ENCODE results near the gene KIAA1671.

The KIAA1671 gene

DNA sequence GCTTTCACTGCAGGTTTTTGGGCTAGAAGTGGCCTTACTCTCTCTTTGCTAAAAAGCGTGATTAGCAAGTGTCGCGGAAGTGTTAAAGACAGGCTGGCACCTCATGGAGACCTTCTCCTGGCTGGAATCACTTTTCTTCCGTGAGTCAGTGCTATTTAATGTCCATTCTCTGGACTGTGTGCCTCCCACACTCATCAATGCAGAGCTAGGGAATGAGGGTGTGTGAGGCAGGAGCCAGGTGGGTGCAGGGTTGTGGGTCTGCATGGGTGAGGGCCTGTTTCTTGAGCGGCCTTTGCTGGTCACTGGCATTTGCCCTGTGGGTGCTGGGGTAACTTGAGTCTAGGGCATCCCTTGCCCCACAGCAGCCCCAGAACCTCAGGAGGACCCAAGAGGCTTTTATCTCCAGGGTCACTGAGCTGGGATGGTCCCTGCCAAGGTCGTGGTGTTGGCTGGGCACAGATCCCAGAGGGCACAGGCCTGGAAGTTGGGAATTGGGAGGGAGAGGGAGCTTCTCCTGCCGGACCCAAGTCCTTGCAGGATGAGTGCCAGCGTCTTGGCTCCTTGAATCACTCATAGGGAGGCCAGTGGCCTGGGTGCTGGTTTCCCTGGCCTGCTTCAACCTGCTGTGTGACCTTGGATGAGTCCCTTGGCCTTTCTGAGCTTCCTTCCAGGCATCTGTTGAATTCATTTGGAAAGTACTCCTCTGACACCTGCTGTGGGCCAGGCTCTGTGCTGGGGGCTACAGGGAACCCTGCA is 30.0 kb downstream of the KIAA1671 start:
- no peak for DNase-seq

DNA sequence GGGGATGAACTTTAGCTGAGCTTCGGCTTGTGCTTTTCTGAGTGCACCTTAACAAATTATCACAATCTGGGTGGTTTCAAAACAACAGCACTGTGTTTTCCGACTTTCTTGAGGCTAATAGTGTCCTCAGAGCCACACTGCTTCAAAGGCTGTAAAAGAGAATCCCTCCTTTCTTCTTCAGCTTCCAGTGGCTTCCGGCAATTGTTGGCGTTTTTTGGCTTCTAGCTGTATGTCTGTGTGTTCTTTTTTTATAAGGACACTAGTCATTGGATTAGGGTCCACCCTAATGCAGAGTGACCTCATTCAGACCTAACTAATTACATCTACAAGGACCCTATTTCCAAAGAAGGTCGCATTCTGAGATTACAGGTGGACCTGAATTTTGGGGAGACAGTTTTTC is 30.6 kb downstream of the KIAA1671 start:
- DNase-seq = no peak

DNA sequence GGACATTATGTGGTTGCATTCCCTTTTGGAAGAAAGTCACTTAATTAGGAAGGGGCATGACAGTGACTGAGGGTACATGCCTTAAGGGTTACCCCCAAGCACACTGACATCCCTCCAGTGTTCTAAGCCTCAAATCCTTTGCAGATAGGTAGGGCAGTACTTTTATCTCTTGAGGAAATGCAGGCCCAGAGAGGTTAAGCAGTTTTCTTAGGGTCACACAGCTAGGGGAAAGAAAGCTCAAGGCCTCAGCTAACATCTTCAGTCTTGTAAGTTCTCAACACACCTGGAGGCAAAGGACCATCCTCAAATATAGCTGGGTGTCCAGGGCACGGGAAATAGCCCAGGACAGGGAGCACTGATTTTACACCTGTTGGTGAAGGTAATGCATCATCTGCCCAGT is 31.6 kb downstream of the KIAA1671 start:
- DNase-seq = no peak

DNA sequence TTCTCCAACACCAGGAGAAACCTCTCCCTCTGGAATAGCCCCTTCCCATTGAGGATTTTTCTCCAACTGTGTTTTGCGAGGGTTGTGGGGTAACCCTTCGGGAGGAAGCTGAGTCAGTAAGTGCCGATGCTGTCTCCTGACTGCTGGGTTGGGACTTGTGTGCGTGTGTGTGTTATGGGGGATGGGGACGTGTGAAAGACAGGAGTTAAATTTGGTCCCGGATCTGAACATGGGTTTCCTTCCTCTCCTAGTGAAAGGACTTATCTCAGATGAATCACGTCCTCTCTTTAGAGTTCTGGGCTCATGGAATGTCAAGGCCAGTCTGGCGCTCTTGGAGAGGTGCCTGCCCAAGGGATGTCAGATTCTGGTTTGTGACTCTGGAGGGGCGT is 33.3 kb downstream of the KIAA1671 start:
- DNase-seq = no peak

DNA sequence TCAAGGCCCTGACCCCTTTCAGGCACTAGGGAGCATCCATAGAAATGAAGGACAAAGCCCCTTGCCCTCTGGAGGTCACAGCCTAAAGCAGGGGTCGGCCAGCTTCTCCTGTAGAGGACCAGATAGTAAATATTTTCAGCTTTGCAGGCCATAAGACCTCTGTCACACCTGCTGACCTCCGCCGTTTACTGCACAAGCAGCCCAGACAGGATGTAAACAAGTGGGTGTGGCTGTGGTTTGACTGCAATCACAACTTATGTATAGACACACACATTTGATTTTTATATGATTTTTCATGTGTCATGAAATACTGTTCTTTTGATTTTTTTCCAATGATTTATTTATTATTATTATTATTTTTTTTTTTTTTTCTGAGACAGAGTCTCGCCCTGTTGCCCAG is 34.3 kb downstream of the KIAA1671 start:
- DNase-seq = no peak

DNA sequence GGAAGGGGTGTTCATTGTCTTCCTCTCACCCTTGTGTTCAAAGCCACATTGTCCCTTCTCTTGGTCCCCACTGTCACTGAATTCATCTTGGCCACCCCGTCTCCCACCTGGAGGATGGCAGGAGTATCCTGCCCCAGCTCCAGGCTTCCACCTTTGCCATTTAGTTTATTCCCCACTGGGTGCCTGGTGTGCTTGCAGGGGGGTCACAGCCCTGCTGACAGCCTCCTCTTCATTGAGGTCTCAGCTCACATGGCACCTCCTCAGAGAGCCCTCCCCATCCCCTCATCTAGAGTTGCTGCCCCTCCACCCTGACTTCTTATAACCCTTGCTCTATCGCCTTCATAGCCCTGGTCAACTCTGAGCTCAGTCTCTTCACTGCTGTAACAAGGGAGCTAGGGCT is 36.6 kb downstream of the KIAA1671 start:
- DNase-seq = no peak

DNA sequence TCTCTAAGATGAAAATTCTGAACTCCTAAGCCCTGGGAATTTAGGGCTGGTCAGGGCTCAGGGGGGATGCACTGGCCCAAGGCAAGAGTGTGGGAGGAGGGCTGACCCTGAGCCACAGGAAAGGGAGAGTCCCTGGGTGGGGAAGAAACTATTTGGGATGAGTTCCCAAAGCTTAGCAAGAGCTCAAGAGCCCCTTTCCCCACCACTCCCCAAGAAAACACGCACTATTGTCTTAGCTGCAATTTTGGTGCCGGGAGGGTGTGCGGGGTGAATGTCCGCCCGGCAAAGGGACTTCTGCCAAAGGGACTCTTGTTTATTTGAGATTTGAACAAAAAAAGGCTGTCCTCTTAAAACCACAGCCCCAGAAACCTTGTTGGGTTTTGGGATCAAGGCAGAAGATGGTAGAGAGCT is 37.0 kb downstream of the KIAA1671 start:
- no peak for DNase-seq

DNA sequence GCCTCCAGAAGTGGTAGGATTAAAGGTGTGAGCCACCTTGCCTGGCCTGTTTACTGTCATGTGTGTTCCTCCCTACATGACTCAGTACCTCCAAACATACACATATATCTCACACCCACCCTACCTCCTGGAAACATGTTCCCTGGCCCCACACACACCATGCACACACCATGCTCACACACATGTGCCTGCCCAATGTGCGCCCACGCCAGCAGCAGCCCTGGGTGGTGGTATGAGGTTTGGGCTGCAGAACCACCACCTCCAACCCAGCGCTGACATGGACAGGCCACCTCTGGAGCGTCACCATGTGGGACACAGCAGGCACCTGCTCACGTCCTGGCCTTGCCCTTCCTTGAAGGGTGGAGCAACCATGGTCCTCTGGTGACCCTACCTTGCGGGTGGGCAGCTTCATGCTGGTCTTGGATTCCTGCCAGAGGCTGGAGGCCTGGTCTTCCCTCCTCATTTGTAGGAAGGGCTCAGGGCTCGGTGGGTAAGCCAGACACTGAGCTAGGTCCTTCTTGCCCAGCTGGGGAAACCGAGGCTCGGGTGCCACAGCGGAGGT is 37.9 kb downstream of the KIAA1671 start:
- no peak for DNase-seq

DNA sequence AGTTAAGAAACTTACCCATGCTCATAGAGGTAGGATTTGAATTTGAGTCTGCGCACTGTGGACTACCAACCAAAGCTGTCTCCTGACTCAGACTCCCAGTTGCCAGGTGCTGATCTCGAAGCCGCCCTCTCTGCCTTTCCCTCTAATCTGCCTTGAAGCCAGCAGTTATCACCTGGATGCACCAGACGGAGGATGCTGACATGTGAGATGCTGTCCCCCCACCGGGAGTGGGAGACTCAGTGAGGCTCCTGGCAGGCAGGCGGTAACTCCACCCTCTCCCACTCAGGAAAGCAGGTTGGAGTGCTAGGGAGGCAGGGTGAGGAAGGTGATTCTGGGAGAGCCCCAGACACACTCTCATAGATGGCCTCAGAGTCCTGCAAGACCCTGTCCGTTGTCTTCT is 40.4 kb downstream of the KIAA1671 start:
- DNase-seq = no peak

DNA sequence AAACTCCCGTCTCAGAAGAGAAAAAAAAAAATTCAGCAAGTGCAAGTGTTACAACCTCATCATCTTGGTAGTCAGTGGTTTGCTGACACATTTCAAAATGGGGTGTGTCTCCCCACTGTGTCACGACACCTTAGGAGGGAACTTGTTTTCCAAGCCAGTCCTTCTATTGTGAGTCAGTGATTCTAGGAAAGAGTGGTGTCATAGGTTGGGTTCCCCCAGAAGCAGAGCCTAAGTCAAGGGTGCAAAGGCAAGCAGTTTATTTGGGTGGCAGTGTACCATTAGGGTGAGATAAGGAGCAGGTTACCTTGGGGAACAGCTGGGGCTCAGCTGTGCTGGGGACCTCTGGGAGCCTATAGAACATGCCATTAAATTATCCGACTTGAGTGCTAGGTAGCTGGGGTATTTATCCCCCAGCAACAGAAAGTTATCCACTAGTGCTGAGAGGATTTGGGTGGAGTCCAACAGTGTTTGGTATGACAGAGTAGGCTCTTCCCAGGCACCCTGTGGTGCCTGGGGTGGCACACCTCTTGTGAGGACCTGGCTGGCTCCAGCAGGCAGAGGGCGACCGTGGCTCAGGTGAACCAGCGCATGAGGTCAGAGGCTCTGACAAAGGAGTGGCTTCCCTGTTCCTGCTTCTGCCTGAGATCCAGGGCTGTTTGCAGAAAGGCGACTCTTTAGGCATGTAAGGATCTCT is 41.7 kb downstream of the KIAA1671 start:
- no peak for DNase-seq

DNA sequence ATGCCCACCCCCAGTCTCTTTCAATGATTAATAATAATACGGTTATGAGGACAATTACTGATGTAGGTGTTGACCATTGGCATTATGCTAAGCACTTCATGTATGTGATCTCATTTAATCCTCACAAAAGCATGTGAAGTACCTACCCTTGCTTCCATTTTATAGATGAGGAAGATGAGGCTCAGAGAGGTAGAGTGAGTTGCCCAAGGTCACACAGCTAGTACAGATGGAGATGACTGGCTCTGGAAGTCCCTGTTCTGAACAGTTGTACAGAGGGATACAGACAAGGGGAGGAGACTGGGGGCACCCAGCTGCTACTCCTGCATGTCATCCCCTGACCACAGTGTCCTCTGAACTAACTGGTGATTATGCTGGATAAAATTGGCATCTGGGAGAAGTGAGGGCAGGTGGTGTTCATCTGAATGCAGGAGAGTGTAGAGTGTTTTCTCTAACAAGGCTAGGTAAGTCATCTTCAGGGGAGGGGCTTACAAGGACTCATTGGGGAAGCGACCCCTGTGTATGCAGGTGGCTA is 43.2 kb downstream of the KIAA1671 start:
- no peak for DNase-seq

DNA sequence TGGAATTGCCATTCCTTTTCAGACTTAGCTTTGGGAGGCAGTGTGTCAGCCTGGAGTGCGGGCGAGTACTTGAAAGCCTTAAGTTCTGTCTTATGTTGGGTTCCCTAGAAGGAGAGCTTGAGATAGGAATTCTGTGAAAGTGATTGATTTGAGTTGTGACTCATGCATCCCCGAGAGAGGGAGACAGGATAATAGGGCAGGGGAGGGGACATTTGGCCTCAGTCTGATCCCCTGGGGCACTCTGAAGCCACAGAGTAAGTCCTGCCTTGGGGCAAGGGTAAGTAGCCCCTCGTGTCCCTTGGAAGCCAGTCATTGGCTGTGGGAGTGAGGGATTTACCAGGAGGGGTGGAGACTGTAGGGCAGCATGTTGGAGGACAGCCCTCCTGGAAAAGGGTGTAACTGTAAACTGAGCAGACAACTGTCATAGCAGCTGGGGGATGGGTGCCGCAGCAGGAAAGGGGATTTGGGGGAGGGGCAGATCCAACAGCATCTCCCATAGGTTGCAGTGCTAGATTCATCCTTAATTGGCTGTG is 44.0 kb downstream of the KIAA1671 start:
- DNase-seq = no peak

DNA sequence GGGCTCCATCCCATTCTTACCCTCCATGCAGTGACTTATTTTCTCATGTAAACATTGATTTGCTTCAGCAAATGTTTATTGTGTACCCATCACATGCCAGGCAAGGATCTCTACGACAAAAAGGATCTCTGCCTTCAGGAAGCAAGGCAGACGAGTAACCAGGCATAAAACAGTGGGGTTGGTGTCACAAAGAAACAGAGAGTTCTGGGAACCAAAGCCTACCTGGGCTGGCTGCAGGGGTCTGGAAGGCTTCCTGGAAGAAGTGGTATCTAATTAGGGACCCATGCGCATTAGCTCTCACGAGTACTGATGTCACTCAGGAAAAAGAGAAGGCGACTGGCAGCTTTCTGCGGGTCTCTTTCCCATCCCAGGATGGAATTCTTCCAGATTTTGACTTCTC is 44.5 kb downstream of the KIAA1671 start:
- DNase-seq = no peak

DNA sequence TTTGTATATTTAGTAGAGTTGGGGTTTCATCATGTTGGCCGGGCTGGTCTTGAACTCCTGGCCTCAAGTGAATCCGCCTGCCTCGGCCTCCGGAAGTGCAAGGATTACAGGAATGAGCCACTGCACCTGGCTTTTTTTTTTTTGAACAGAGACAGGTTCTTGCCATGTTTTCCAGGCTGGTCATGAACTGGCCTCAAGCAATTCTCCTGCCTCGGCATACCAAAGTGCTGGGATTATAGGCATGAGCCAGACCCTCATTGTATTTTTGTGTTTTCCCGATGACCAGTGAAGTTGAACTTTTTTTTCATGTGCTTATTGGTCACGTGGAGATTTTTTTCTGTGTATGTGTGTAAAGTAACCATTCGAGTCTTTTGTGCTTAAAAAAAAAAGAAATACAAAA is 48.2 kb downstream of the KIAA1671 start:
- no peak for DNase-seq

DNA sequence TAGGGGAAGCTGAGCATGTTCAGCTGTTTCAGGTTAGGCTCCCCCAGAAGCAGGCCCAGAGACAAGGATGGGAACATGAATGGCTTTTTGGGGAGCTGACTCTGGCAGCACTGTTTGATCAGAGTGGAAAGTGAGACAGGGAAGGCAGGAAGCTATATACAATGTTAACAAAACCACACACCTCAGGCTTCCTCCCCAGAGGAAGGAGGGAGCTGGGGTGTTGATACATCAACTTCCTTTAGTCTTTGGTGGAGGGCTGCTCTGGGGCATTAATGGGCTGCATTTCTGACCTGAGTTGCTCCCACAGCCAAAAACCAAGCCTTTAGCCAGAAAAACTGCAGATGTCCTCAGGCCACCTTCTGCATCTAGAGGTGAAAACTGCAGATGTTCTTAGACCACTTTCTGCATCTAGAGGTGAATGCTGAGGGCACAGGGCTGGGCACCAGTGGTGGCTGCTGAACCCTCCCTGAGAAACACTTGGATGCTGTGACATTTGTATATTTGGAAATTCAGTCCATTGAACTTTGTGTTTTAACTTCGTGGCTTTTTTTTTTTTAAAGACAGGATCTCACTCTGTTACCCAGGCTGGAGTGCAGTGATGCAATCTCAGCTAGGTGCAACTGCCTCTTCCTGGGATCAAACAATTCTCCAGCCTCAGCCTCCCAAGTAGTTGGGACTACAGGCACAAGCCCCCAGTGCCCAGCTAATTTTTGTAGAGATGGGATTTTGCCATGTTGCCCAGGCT is 49.9 kb downstream of the KIAA1671 start:
- no peak for DNase-seq

DNA sequence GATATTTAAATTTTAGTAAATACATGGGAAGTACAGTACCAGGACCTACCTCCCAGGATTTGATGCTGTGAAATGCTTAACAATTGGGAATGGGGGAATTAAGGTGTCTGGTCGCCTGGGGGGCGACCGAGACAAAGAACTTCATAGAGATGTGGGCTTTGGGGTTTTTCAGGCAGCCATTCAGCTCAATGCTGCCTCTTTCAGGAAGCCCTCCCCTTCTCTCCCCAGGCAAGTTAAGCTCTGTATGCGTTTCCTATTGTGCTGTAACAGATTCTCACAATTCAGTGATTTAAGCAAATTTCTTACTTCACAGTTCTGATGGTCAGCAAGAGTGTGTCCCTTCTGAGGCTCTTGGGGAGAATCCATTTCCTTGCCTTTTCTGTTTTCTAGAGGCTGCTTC is 53.8 kb downstream of the KIAA1671 start:
- no peak for DNase-seq

DNA sequence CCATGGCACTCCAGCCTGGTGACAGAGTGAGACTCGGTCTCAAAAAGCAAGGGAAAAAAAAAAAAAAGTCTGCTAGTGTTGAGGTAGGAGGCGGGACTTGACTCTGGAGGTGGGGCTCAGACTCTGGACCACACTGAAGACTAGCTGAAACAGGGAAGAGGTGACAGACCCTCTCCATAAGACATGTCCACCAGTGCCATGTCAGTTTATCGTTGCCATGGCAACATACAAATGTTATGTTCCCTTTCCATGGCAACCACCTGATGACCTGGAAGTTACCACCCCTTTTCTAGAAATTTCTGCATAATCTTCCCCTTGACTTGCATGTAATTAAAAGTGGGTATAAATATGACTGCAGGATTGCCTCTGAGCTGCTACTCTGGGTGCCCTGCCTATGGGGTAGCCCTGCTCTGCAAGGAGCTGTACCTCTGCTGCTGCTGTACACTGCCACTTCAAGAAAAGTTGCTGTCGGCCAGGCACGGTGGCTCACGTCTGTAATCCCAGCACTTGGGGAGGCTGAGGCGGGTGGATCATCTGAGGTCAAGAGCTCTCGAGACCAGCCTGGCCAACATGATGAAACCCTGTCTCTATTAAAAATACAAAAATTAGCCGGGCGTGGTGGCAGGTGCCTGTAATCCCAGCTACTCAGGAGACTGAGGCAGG is 55.1 kb downstream of the KIAA1671 start:
- no peak for DNase-seq

DNA sequence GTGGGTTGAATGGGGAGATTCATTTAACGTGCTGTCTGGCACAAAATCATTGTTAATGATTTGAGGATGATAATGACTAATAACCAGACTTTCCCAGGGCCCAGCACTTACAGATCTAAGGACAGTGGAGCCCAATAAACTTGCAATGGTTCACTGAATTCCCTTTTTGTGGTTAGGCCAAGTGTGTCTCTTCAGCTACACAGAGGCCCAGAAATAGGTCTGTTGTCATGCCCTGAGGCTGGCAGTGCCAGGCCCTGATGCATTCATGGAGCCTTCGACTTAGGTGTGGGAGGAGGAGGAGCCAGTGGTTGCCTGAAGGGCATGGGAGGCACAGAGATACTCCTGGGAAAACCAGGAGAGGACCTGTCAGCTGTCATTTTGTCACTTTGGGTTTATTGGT is 56.1 kb downstream of the KIAA1671 start:
- no peak for DNase-seq

DNA sequence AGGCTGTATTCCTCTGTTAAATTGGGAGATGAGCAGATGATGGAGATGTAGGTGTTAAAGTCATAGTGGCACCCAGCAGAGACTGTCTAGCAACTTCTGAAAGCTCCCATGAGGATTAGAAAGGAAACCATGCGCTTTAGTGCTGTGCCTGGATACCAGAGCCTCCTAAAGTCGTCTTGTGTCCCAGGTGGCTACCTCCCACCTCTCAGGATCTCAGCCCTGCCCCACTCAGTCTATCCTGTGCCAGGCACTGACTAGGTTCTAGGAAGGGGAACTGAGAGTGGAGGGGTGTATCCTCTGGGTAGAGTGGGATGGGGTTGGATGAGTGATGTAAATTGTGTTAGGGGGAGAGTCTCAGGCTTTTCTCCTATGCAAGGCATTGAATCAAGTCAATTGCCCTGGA is 60.2 kb downstream of the KIAA1671 start:
- no peak for DNase-seq

DNA sequence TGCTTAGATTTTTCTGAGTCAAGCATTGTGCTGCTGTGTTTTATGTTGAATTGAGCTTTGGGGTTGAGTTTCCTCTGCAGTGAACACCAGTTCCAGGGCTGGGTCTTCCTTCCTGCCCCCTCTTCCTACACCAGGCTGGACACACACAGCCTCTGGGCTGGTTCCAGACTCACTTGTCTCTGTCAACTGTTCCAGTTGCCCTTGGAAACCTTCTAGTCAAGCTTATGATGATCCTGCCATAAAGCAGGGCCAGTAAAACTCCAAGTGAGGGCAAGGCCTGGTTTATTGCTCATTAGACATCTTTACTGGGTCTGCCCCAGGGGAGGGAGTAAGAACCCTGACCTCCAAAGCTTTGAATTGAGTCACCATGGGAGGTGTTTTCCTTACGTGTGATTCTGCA is 61.1 kb downstream of the KIAA1671 start:
- DNase-seq = no peak

DNA sequence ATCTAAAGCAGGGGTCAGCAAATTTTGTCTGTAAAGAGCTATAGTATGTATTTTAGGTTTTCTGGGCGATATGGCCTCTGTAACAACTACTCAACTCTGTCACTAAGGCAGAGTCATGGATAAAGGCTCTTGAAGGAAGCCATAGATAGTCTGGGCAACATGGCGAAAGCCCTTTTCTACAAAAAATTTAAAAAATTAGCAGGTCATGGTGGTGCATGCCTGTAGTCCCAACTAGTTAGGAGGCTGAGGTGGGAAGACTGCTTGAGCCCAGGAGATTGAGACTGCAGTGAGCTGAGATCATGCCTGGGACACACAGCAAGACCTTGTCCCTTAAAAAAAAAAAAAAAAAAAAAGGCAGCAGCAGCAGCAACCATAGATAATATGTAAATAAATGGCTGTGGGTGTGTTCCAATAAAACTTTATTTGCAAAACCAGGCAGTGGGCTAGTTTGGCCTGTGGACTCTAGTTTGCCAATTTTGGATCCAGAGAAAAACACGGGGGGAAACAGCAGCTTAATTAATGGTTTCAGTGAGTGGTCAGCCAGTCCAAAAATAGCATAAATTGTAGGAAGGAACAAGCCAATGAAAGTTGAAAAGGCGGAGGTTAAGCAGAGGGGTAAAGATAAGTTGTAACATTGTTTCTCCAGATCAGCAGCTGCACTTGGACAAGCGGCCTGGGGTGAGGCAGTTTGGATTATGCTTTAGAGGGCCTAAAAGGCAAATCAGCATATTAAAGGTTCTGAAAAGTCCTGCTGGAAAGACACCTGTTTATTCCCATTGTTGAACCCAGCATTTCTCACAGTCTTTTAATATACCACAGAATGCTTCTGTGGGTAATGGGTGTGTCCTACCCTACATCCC is 62.6 kb downstream of the KIAA1671 start:
- no peak for DNase-seq

DNA sequence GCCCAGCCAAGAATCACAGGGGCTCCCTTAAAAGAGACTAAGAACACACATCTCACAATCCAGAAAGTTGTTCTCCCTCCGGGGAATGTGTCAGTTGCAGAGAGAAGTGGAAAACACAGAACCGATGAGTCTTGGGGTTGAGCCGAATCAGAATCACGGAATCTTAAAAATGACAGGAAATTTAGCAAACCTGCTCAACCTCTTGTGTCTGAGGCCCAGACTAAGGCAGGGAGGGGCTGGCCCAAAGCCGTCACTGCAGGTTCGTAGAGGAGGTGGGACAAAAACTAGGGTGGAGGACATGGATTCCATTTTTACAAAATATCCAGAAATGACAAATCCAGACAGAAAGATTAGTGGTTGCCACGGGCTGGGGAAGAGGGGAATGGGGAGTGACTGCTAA is 63.8 kb downstream of the KIAA1671 start:
- DNase-seq = no peak
